Cerebellar cortex (tissue), 1 donor: ENCODE results near the gene ATP2B3.
A peak's percentile ranks its signal among the peaks of the same experiment; 100 is the strongest.
"Not testable (repeated sequence)": the region's sequence is repeated elsewhere in the genome, so short reads cannot be mapped to it uniquely, and the experiment has no call there.

Experiments
- DNase-seq: peaks from one replicate; pipeline ENCODE4 v3.0.0-alpha.2; 2015; ENCODE audit warnings: low spot score

ATP2B3 gene

GRCh38 chrX:153595859-153596857 is 78.7 kb downstream of the ATP2B3 start:
- no peak for DNase-seq

- no peak for DNase-seq
These were observed 79.7 kb downstream of the ATP2B3 start for GRCh38 chrX:153596981-153597750.

- DNase-seq: no peak
These were observed 81.2 kb downstream of the ATP2B3 start, which contains the start of gene CCNQ for GRCh38 chrX:153598541-153599191. Gene CCNQ, minus strand, starts transcription at chrX:153599139. Its CDS starts 66 bp downstream, at chrX:153599073.

- peak; percentile 75 for DNase-seq
These were observed 82.0 kb downstream of the ATP2B3 start for GRCh38 chrX:153599192-153600031.

GRCh38 chrX:153600032-153600373 is 82.6 kb downstream of the ATP2B3 start:
- DNase-seq: peak; percentile 8

GRCh38 chrX:153600921-153601320 is 83.5 kb downstream of the ATP2B3 start:
- DNase-seq: no peak

- no peak for DNase-seq
These were observed 84.2 kb downstream of the ATP2B3 start for GRCh38 chrX:153601511-153602110.

GRCh38 chrX:153602601-153603000 is 85.2 kb downstream of the ATP2B3 start:
- no peak for DNase-seq

GRCh38 chrX:153603131-153603656 is 85.8 kb downstream of the ATP2B3 start:
- DNase-seq: no peak

- DNase-seq: not testable (repeated sequence)
These were observed 87.4 kb downstream of the ATP2B3 start for GRCh38 chrX:153604666-153605380.

- DNase-seq: no peak
These were observed 89.1 kb downstream of the ATP2B3 start for GRCh38 chrX:153606503-153606902.

- DNase-seq: no peak
These were observed 90.9 kb downstream of the ATP2B3 start for GRCh38 chrX:153608376-153608775.

GRCh38 chrX:153608806-153609205 is 91.4 kb downstream of the ATP2B3 start:
- no peak for DNase-seq

GRCh38 chrX:153609917-153610835 is 92.7 kb downstream of the ATP2B3 start:
- peak; percentile 71 for DNase-seq

GRCh38 chrX:153610836-153611213 is 93.4 kb downstream of the ATP2B3 start:
- DNase-seq: no peak

- no peak for DNase-seq
These were observed 94.1 kb downstream of the ATP2B3 start for GRCh38 chrX:153611298-153612095.

GRCh38 chrX:153612413-153612812 is 95.0 kb downstream of the ATP2B3 start:
- DNase-seq: no peak

GRCh38 chrX:153614818-153615217 is 97.4 kb downstream of the ATP2B3 start:
- DNase-seq: no peak
